Activated CD4-positive, alpha-beta T cell treated with anti-CD3 and anti-CD28 coated beads, Interleukin-2, amount 50 U/mL, for 24 hours (primary cell): Measurements from ENCODE around the gene ENPP7.
A peak's percentile ranks its signal among the peaks of the same experiment; 100 is the strongest.

Experiments
- DNase-seq, 2 donors: peaks; one replicate each; pipeline ENCODE4 v3.0.0-alpha.2; 2020; ENCODE audit warnings: low read depth in 1 of 2, low spot score in 1 of 2

Gene ENPP7

GRCh38 chr17:79702550-79703236, 28.1 kb upstream of the ENPP7 start:
- DNase-seq, result no peak

GRCh38 chr17:79704691-79705090, 26.1 kb upstream of the ENPP7 start:
- no peak for DNase-seq

- DNase-seq, result no peak
Measured at GRCh38 chr17:79705674-79706073, 25.1 kb upstream of the ENPP7 start.

GRCh38 chr17:79706931-79707850, 23.6 kb upstream of the ENPP7 start:
- no peak for DNase-seq

GRCh38 chr17:79707931-79708891, 22.5 kb upstream of the ENPP7 start:
- DNase-seq, result peak; percentile 42 to 49

GRCh38 chr17:79711715-79712305, 18.9 kb upstream of the ENPP7 start:
- no peak for DNase-seq

GRCh38 chr17:79713391-79713790, 17.4 kb upstream of the ENPP7 start:
- no peak for DNase-seq

- DNase-seq, result no peak
Measured at GRCh38 chr17:79714176-79715097, 16.3 kb upstream of the ENPP7 start.

- DNase-seq, result no peak
Measured at GRCh38 chr17:79715098-79715942, 15.4 kb upstream of the ENPP7 start.

GRCh38 chr17:79715943-79716797, 14.6 kb upstream of the ENPP7 start:
- DNase-seq, result no peak

- DNase-seq, result no peak
Measured at GRCh38 chr17:79720705-79721292, 9.9 kb upstream of the ENPP7 start.

GRCh38 chr17:79721993-79722671, 8.6 kb upstream of the ENPP7 start:
- no peak for DNase-seq

GRCh38 chr17:79722787-79723186, 8.0 kb upstream of the ENPP7 start:
- DNase-seq, result no peak

GRCh38 chr17:79728169-79728907, 2.4 kb upstream of the ENPP7 start:
- peak; percentile 56 to 85 for DNase-seq

GRCh38 chr17:79728908-79729471, 1.8 kb upstream of the ENPP7 start:
- DNase-seq, result no peak

- DNase-seq, result no peak
Measured at GRCh38 chr17:79729761-79730160, 982 bp upstream of the ENPP7 start.
